NCI-H146 treated with DMSO at 0.1 percent for 48 hours (cell line): ENCODE data around the gene CCDC30.
"Not testable (repeated sequence)": the region's sequence is repeated elsewhere in the genome, so short reads cannot be mapped to it uniquely, and the experiment has no call there.

Experiments
- DNase-seq: peaks from one replicate; lab custom pipeline; 2025; ENCODE audit not compliant: unreplicated experiment; lab: John Stamatoyannopoulos, UW

Gene CCDC30

DNA sequence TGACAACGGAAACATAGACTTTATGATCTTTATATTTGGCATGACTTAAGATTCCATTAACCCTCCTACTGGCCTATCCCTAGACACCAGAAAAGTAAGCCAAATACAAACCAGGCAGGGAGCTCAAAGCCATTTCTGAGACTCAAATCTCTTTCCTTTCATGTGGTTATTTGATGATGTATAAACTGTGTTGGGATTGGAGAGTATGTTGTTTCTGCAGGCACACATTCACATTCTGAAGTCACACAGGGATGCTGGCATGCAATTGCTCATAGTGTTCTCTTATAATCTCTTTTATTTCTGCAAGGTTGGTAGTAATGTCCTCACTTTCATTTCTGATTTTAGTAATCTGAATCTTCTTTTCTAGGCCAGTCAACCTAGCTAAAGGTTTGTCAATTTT lies 13.0 kb upstream of the CCDC30 start:
- no peak for DNase-seq

DNA sequence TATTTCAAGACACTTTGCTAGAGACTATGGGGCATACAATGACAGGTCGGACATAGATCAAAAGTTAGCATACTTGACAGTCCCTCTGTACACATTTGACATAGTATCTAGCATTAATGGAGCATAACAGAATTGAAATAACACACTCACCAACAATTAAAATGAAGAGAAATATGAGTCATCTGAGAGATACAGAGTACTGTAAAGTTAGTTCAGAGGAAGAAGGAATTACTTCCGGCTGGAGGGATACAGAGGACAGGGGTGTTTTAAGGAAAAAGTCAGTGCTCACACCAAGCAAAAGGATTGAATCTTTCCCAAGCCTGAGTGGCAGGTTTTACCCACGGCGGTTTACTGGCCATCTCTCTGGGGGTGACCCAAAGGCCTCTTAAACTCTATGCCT lies 9.7 kb upstream of the CCDC30 start:
- DNase-seq: no peak

DNA sequence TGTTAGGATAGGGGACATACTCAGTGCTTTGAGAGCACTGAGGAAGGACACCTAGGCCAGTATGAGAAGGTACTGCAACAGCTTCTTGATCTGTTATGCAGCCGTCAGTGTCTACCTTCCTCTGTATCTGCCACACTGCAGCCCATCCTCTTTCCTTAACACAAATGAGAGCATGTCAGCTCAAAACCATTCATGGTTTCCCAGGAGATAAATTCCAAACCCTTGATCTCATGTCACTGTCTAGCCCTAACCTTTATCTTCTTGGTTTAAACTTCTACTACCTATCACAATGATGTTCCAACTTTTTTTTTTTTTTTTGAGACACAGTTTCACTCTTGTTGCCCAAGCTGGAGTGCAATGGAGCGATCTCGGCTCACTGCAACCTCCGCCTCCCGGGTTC lies 8.7 kb upstream of the CCDC30 start:
- DNase-seq: no peak

DNA sequence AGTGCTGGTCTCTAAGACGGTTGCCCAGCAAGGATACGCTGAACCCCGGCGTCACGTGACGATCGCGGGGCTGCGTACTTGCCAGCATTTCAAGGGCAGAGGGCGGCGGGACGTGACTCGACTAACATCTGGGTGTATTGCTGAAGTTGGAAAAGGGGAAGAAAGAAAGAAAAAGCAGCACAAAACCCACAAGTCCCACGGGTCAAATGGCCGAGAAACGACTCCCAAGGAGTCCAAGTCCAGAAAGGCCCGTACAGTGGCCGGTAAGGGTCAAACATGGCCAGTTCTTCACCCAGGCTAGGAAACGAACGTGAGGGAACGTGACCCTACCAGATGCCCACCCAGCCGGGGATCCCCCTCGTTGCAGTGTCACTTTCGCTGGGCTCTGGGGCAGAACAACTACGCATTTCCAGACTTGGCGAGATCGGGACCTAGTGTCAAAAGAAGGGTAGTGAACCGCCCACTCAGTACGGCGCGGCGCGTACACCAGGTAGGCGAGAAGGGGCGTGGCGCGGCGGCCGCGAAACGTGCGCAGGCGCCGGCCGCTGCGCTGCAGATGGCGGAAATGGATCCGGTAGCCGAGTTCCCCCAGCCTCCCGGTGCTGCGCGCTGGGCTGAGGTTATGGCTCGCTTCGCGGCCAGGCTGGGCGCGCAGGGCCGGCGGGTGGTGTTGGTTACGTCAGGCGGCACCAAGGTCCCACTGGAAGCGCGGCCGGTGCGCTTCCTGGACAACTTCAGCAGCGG lies 6.9 kb upstream of the CCDC30 start, which contains the start of the genes PPCS and ZMYND12:
Gene PPCS (plus strand): TSS at position 534 of the 744 bp plus-strand sequence. CDS start 23 bp downstream, at position 557.
Gene ZMYND12 (minus strand): TSS at position 13 of the 744 bp plus-strand sequence. CDS start 25 bp downstream, outside the sequence.
- peak; percentile 74 for DNase-seq

DNA sequence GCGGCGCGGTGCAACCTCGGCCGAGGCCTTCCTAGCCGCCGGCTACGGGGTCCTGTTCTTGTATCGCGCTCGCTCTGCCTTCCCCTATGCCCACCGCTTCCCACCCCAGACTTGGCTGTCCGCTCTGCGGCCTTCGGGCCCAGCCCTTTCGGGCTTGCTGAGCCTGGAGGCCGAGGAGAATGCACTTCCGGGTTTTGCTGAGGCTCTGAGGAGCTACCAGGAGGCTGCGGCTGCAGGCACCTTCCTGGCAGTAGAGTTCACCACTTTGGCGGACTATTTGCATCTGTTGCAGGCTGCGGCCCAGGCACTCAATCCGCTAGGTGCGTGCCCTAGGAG lies 6.4 kb upstream of the CCDC30 start:
- DNase-seq: no peak

DNA sequence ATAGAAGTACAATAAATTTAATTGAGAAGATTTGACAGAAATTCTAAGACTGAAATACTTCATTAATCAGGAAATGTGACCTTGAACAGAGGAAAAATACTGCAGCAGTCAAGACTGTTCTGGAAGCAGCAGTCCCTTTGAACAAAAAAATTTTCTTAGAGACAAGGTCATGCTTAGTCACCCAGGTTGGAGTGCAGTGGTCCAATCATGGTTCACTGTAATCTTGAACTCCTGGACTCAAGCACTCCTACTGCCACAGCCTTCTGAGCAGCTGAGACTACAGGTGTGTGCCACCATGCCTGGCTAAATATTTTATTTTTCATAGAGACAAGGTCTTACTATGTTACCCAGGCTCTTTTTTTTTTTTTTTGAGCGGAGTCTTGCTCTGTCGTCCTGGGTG lies 1.9 kb upstream of the CCDC30 start:
- DNase-seq: no peak

DNA sequence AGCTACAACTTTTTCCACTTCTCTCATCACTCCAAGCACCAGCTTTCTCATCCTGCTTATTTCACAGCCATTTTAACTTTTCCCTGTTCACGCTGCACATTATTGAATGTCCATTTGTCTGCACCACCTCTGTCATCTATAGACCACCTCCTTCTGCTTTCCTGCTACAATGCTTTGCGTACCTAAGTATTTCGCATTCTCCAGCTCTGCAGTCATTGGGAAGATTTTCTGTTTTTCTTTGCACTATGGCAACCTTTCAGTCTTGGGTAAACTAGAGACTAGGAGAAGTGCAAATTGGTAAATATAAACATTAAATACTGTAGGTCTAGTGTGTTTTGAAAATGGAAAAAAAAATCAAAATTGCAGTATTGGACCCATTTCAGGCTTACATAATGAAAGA lies 835 bp downstream of the CCDC30 start:
- DNase-seq: no peak

DNA sequence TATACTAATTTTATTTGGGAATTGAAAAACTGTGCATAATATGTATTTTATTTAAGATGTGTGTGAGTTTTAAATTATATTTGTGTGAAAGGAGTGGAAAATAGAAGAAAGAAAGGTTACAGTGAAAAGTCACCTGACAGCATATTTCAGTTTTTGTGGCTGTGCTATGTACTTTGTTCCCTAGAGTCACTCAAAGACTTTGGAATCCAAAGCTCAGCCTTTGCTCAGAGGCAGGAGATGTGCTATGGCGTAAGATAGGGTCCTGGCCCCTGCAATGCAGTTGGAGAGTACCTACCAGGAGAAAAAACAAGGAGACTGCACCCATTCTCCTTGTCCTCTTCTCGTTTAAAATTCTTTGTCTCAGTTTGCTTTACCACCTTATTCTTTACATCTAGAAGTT lies 2.9 kb downstream of the CCDC30 start:
- no peak for DNase-seq

DNA sequence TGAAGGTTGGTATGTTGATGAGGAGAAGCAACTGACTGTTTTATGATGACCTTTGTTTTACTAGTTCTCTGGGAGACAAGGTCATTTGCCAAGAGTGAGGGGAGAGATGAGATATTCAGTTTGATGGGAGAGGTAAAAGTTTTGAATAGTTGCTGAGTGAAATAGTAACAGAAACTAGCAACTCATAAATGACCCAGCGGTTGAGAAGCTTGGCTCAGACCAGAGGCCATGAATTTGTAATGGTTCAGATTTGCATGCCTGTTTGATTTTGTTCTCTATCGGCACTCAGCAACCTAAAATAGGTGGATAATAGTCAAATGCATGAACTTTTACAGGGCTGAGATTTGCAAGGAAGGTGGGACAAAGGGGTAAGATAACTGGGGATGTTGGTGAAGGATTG lies 6.6 kb downstream of the CCDC30 start:
- DNase-seq: no peak

DNA sequence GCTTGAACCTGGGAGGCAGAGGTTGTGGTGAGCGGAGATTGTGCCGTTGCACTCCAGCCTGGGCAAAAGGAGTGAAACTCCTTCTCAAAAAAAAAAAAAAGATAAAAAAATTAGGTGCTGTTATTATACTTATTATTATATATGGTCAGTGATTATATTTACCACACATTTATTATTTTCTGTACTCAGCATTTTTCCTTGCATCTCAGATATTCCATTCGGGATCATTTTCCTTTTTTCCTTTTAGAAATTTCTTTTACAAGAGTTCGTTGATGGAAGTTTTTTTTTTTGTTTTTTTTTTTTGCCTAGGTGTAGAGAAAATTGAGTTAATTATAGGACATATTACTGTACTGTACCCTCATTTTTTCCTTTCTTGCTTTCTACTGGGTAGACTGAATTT lies 13.5 kb downstream of the CCDC30 start:
- no peak for DNase-seq

DNA sequence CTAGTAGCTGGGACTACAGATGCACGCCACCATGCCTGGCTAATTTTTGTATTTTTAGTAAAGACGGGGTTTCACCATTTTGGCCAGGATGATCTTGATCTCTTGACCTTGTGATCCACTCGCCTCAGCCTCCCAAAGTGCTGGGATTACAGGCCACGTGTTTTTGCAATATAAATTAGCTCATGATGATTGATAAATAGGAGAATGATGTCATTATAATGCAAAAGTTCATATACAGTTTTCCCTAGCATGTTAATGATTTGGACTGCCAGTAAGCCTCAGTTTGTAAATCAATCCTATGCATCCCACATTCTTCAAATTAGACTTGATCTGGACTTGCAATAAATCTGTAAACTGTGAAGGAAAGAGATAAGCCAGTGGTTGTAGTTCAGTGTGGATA lies 14.3 kb downstream of the CCDC30 start:
- not testable (repeated sequence) for DNase-seq

DNA sequence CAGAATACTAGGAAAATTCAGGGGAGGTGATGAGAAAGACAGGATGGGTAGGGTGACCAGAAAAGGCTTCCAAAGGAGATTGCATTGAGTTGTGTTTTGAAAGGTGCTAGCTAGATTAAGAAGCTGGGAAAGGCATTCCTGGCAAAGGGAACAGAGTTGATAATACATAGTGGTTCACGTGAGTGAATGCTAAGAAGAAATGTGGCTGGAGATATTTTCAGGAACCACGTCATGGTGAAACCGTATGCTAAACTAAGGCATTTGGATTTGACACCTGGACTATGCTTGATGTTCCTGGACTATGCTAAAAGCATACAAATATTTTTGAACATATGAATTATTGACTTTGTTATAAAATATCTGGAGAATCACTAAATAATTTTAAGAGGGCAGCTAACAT lies 14.7 kb downstream of the CCDC30 start:
- DNase-seq: no peak

DNA sequence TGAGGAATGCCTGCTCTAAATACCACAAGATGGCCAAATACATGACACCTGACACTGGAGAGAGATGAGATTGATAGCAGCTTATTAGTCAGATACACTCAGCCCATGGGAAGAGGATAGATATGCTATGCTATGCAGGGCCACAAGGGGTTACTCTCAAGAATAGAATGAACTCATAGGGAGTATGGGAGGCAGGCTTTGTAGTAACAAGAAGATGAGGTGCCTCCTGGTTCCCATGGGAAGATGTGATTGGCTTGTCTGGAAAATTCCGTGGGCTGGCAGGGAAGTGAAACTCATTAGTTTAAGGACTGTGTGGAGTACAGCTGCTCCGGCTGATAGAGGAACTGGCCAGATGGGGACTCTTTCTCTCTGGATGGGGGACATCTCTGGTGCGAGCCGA lies 16.5 kb downstream of the CCDC30 start:
- no peak for DNase-seq

DNA sequence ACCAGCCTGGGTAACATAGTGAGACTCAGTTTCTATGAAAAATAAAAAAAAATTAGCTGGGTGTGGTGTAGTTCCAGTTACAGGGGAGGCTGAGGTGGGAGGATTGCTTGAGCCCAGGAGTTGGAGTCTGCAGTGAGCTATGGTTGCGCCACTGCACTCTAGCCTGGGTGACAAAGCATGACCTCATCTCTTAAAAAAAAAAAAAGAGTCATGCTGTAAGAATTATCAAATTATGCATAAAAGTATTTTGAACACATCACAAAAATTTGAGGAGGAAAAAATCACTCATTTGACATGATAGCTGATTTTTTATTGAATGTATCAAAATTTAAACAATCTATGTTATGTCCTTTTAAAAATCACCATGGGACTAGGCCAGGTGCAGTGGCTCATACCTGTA lies 17.8 kb downstream of the CCDC30 start:
- DNase-seq: no peak

DNA sequence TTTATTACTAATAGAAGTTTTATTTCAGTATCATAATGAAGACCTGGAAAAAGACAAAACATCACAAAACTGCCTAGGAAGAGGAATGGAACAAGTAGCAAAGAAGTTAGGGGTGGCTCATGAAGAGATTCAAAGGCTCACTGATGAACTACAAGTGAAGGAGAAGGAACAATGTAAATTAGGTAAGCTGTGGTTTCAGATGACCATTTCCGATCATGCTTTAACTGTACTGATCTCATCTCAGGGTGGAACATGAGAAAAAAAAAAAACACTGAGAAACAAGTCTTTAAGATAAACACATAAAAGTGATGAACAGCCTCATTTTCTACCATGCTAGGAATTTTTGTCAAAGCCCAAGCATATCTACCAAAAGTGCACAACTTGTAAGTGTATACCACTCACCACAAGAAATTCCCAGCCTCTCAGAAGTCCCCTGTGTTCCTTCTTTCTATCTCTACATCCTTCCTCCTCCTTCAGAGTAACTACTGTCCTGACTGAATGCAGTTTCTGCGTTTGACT lies 19.6 kb downstream of the CCDC30 start:
- DNase-seq: no peak

DNA sequence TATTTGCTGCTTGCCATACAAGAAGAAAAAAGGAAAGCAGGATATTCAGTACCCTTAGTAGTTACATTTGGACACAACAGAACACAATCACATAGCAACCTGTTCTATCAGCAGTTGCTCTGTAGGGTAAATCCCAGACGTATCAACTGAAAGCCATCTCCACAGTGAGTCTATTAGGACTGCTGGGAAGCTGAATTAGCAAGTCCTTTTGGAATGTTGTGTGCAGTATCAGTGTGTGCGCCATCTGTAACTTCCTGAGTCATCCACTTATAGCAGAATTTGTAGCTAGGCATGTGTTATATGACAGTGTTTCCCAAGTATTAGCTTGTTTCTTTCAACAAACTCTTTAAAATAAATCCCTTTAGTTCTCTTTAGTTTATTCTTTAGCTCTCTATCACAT lies 21.3 kb downstream of the CCDC30 start:
- DNase-seq: no peak

DNA sequence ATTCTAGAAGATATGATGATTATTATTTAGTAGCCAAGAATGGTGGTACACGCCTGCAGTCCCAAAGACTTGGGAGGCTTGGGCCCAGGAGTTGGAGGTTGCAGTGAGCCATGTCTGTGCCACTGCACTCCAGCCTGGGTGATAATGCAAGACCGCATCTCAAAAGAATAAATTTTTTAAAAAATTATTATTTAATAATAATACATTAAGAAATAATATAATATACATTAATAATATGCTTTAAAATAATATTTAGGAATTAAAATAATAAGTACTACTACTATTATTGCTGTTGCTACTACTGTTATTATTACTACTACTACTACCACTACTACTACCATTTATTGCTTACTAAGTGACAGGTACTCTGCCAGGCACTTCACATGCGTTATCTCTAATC lies 27.2 kb downstream of the CCDC30 start:
- DNase-seq: no peak

DNA sequence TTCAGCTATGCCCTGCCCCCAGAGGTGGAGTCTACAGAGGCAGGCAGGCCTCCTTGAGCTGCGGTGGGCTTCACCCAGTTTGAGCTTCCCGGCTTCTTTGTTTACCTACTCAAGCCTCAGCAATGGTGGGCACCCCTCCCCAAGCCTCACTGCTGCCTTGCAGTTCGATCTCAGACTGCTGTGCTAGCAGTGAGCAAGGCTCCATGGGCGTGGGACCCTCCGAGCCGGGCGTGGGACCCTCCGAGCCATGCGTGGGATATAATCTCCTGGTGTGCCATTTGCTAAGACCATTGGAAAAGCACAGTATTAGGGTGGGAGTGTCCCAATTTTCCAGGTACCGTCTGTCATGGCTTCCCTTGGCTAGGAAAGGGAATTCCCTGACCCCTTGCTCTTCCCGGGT lies 38.9 kb downstream of the CCDC30 start:
- DNase-seq: not testable (repeated sequence)

DNA sequence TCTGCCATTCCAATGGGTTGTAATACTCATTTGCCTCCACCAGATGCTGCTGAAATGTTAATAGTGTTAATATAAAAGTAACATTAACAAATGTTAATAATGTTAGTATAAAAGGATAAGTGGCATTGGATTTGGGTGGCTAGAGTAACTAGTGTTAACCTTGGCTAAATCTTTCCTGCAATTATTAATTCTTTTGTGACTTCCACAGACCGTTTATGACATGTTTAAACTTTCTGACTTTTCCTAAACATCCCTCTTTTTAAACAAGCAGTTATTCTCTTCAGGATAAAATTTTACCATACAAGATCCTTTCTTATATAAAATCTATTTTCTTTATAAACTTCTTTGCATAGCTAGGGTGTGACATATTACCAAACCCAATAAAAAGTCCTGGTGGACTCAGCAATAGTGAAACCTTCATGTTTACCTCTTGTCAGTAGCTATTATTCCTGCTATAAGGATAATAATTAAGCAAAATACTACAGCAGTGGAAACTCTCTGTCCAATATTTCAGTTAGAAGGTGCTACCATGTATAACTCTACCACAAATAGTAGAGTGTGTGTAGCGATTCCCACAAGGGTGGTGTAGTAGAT lies 41.5 kb downstream of the CCDC30 start:
- no peak for DNase-seq

DNA sequence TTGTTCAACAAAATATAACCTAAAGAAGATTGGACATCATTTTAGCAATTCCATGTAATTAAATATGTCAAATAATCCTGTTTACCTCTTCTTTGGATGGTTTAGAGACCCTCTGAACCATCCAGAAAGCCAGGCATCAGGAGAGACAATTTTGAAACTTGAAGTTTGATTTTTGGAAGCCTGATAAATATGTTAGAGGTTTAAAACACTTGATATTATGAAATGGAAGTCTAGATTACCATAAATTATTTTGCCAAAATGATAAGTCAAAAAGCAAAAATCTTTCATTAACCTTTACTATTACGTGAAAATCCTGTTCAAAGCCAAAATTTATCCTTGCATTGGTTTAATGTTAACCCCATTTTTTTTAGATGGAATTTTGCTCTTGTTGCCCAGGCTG lies 43.5 kb downstream of the CCDC30 start:
- no peak for DNase-seq

DNA sequence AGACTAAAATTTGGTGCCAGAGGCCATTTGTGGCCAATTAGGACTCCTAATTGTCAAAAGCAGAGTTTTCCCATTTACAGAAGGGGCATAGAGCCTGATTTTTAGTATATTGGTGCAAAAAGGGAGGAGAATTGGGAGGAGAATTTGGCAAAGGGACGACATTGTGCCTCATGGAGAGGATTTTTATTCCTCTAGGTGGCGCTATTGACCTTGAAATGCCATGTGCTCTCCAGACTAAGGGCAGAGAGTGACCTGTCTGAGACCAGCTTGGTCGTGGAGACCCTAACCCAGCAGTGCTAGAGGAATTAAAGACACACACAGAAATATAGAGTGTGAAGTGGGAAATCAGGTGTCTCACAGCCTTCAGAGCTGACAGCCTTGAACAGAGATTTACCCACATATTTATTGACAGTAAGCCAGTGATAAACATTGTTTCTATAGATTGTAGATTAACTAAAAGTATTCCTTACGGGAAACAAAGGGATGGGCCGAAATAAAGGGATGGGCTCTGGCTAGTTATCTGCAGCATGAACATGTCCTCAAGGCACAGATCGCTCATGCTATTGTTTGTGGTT lies 48.6 kb downstream of the CCDC30 start:
- not testable (repeated sequence) for DNase-seq

DNA sequence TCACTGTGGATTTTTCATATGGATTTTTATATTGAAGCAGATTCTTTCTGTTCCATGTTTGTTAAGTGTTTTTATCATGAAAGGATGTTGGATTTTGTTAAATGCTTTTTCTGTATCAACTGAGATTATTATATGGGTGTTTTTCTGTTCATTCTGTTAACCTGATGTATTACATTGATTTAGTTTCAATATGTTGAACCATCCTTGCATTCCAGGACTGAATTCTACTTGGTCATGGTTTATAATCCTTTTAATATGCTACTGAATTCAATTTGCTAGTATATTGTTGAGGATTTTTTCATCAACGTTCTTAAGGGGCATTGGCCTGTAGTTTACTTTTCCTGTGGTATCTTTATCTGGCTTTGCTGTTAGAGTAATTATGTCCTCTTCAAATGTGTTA lies 55.8 kb downstream of the CCDC30 start:
- DNase-seq: no peak
